Memory B cell (primary cell): ENCODE measurements around the gene TMPRSS11B.

ENCODE experiments used
- ATAC-seq: fragments of 150-1000 bp; cut with Tn5 transposase; 2 replicates; pipeline ENCODE4 v1.10.0; 2021; ENCODE audit warnings: low read depth, mild to moderate bottlenecking, moderate library complexity
- DNase-seq, 2 donors: peaks; one replicate each; pipeline ENCODE4 v3.0.0; 2022; ENCODE audit warnings: low spot score in 2 of 2
- H3K27ac Mint-ChIP-seq: one replicate; pipeline ENCODE4 v1.8.0; 2022; ENCODE audit warnings: mild to moderate bottlenecking, moderate library complexity, mixed read lengths
- H3K27me3 Mint-ChIP-seq: one replicate; pipeline ENCODE4 v1.8.0; 2022; ENCODE audit warnings: mixed read lengths
- H3K36me3 Mint-ChIP-seq: one replicate; pipeline ENCODE4 v1.8.0; 2022; ENCODE audit warnings: mild to moderate bottlenecking, mixed read lengths
- H3K4me1 Mint-ChIP-seq: one replicate; pipeline ENCODE4 v1.8.0; 2022; ENCODE audit warnings: mixed read lengths
- H3K4me3 Mint-ChIP-seq: one replicate; pipeline ENCODE4 v1.8.0; 2022; ENCODE audit warnings: mild to moderate bottlenecking, moderate library complexity, mixed read lengths
- H3K9me3 Mint-ChIP-seq: one replicate; pipeline ENCODE4 v1.8.0; 2022; ENCODE audit warnings: mixed read lengths

TMPRSS11B gene

DNA sequence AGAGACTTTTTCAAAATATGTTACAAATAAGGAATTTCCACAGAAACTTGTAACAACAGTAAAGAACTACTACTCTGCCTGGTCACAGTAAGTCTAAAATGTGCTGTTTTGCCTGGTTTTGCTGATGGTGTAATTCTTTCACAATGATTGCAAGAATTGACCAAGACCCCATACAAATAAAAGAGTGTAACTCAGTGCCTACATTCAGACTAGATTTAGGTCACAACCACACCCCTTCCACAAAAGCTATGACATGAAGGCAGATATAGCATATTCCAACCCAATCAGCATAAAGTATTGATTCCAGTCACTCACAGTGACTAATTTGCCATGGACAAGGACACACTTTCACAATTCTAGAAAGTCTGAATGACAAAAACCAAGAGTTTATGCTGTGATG, 62.1 kb downstream of the TMPRSS11B start:
- Mint-ChIP-seq H3K4me3 (no peak overlapping the region), H3K9me3 (no peaks in the 10 kb centered on the region), H3K27me3 (no peaks in the 10 kb centered on the region), H3K36me3 (no peaks in the 10 kb centered on the region), H3K27ac (no peak overlapping the region), H3K4me1 (no peaks in the 10 kb centered on the region)
- ATAC-seq (no peak), DNase-seq (no peak)

DNA sequence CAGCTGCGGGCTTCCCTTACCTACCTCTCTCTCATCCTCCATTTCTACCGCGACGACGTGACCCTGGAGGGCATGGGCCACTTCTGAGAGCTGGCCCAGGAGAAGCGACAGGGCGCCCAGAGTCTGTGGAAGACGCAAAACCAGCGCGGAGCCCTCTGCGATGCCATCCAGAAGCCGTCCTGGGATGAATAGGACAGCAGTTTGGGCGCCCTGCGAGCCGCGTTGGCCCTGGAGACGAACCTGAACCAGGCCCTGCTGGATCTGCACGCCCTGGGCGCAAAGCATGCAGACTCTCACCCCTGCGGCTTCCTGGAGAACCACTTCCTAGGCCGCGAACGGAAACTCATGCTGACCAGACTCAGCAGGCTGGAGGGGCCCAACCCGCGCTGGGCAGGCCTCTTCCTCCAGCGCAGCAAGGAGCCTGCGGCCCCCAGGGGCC, 63.1 kb downstream of the TMPRSS11B start:
- H3K27me3 Mint-ChIP-seq: no peaks in the 10 kb centered on the region

DNA sequence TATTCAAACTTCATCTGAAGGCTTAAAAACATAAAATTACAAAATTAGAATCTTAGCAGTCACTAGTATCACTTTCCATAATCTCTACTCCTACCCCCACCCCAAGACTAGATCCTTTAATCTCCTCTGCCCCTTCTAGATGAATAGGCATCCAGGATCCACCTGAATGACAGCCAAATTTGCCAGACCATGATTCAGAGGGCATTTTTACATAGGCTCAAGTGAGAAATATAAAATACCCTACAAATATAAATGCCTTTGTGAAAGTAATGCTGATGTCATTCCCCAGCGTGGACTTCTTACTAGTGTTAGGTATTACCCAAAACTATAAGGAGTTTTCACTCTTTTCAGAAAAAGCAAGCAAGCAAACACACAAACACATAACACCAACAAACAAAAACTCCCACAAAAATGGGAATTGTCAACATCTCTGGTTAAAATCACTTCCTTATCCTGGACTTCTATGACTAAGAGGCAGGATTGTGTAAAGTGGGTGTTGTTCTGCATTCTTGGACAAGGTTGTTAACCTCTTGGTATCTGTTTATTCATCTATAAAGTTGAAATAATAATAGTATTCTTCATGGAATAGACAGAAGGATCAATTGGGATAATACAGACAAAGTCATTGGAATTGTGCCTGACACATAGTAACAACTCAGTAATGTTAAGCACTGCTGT, 64.5 kb downstream of the TMPRSS11B start:
- Mint-ChIP-seq H3K9me3 (no peaks in the 10 kb centered on the region), H3K4me3 (no peak overlapping the region), H3K27ac (no peak overlapping the region), H3K27me3 (no peaks in the 10 kb centered on the region), H3K36me3 (no peaks in the 10 kb centered on the region), H3K4me1 (no peaks in the 10 kb centered on the region)
- ATAC-seq (no peak), DNase-seq (no peak)

More for the DNA sequence above, 63.1 kb downstream of the TMPRSS11B start:
- H3K36me3 Mint-ChIP-seq: no peaks in the 10 kb centered on the region
- no peak for DNase-seq
- no peaks in the 10 kb centered on the region for H3K9me3 Mint-ChIP-seq
- no peak for ATAC-seq
- no peak overlapping the region for H3K27ac Mint-ChIP-seq
- no peak overlapping the region for H3K4me3 Mint-ChIP-seq
- H3K4me1 Mint-ChIP-seq: no peaks in the 10 kb centered on the region

DNA sequence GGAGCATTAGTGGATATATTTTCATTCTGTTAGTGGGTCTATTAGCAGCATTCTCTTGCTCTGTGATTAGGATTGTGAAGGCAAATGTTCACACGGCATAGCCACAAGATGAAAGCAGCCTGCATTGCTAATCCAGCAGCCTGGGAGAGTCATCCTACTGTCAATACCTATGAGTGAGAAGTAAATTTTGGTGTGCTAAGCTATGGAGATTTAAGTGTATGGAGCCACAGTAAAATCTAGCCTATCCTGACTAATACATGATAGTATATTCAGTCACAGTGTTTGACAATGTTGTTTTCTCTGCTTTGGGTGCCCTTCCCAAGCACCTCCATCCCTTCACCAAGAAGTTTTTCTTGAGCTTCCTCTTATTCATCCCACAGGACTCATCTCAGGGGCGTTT, 68.6 kb downstream of the TMPRSS11B start:
- Mint-ChIP-seq H3K27ac (no peak overlapping the region), H3K4me3 (no peak overlapping the region), H3K27me3 (peaks cover 5% of the 10 kb centered on the region), H3K9me3 (no peaks in the 10 kb centered on the region), H3K4me1 (no peaks in the 10 kb centered on the region), H3K36me3 (no peaks in the 10 kb centered on the region)
- no peak for ATAC-seq
- no peak for DNase-seq
